ENCODE measurements around the gene FAM118B. TPM values are rescaled to one million over a fixed set of nuclear protein-coding genes. Genes with fewer than 3 reads are reported as not detected.
"Not testable (repeated sequence)": the region's sequence is repeated elsewhere in the genome, so short reads cannot be mapped to it uniquely, and the experiment has no call there.

Gene FAM118B
- total RNA-seq, 1 experiment from 2014 or later, result 53.2 TPM

DNA sequence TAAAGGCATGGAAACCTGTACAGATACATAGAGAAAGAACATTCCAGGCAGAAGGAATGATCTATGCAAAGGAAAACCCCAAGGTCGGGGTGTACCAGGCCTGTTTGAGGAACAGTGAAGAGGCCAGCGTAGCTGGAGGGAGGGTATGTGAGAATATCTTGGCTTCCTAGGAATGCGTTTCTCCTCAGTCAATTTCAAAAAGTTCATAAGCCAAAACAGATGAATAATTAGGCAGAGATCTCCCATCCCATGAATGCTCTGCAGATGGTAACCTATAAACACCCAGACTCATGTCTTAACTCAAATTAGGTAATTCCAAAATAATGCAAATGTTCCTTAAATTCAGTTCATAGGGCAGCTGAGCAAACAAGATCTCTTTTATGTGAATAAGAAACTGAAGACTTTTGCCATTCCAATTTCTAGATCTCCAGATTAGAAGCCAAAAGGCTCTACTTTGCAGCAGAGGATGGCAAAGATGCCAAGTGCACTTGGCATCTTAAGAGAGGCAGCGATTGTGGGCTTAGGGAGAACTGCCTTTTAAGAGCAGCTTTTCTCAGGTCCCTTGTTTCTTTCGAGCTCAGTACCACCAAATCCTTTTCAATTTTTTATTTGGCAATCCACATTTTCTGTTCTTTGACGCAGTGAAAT is 13.2 kb downstream of the FAM118B start:
- H3K4me3 ChIP-seq (ENCODE audit: insufficient read depth, low read depth, low read length), result no peak overlapping the region
- no peak for DNase-seq
- H3K36me3 ChIP-seq (replicated peaks; ENCODE audit: control insufficient read depth, insufficient read depth, low read length), result no peaks in the 10 kb centered on the region; the same call in none of the 2 replicates
- H3K27me3 ChIP-seq (ENCODE audit: control insufficient read depth, insufficient read depth, low read length), result no peaks in the 10 kb centered on the region

DNA sequence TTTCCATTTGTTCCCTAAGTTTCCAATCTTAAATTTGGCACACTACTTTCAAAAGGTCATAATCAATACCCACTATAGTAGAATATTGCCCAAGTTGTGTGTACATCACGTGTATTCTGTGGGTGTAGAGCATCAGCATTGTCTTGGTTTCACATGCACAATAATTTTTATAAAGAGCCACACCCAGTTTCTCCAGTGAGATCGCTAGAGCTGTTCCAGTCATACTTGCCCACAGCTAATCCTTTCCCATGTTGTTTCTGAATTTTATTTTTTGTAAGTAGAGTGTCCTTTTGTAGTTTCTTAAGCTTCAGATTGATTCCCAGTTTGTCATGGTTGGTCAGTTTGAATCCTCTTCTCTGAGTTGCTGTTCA is 13.7 kb downstream of the FAM118B start:
- DNase-seq, result no peak
- no peaks in the 10 kb centered on the region; the same call in none of the 2 replicates for H3K36me3 ChIP-seq (replicated peaks; ENCODE audit: control insufficient read depth, insufficient read depth, low read length)
- no peak overlapping the region for H3K4me3 ChIP-seq (ENCODE audit: insufficient read depth, low read depth, low read length)
- no peaks in the 10 kb centered on the region for H3K27me3 ChIP-seq (ENCODE audit: control insufficient read depth, insufficient read depth, low read length)

DNA sequence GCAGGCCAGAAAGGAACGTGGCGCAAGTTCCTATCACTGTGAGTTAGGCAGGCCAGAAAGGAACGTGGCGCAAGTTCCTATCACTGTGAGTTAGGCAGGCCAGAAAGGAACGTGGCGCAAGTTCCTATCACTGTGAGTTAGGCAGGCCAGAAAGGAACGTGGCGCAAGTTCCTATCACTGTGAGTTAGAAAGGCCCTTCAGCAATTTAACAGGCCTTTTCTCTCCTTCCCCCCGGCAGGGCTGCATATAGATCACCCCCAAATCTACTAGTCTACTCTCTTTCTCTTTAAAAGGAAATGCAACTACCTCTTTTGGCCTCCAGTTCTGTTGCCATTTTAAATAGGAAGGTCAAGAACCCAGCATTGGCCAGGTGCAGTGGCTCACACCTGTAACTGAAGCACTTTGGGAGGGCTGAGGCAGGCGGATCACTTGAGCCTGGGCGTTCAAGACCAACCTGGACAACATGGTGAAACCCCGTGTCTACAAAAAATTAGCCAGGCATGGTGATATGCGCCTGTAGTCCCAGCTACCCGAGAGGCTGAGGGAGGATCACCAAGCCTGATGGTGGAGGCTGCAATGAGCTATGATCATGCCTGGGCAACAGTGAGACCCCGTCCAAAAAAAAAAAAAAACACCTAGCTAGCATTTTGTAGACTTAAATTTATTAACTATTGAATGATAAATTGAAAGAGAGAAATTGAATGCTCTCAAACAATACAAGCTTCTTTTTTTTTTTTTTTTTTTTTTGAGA is 14.9 kb downstream of the FAM118B start:
- no peaks in the 10 kb centered on the region for H3K27me3 ChIP-seq (ENCODE audit: control insufficient read depth, insufficient read depth, low read length)
- no peak overlapping the region for H3K4me3 ChIP-seq (ENCODE audit: insufficient read depth, low read depth, low read length)
- no peak for DNase-seq
- H3K36me3 ChIP-seq (replicated peaks; ENCODE audit: control insufficient read depth, insufficient read depth, low read length), result no peaks in the 10 kb centered on the region; the same call in none of the 2 replicates

DNA sequence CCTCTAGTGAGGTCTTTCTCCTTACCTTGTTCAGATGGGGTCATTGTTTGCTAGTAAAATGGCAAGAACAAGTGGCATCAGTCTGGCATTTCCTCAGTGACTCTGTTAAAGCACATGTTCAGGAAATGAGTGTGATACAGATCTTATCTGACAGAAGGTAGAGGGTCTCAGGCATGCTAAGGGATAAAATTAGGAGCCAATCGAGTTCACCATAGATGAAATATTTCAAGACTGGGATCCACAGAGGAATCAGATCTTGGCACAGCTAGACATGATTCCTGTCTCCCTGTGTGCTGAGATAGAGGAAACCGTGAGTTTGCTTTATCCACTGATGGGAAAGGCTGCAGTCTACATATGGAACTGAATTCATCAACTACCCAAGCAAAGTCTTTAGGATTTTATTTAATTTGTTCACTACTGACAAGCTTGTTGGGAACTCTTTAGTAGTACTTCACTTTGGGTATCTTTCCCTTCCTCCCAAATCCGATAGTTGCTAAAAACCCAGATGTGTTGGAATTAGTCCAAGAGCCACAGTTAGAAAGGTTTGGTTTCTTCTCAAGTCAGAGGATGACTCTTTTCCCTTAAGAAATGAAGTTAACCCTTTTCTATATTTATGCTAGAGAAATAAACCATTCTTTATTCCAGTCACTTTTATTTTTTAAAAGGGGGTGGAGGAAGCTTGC is 18.4 kb downstream of the FAM118B start:
- H3K36me3 ChIP-seq (replicated peaks; ENCODE audit: control insufficient read depth, insufficient read depth, low read length), result no peaks in the 10 kb centered on the region; the same call in none of the 2 replicates
- DNase-seq, result no peak
- no peaks in the 10 kb centered on the region for H3K27me3 ChIP-seq (ENCODE audit: control insufficient read depth, insufficient read depth, low read length)
- no peak overlapping the region for H3K4me3 ChIP-seq (ENCODE audit: insufficient read depth, low read depth, low read length)

DNA sequence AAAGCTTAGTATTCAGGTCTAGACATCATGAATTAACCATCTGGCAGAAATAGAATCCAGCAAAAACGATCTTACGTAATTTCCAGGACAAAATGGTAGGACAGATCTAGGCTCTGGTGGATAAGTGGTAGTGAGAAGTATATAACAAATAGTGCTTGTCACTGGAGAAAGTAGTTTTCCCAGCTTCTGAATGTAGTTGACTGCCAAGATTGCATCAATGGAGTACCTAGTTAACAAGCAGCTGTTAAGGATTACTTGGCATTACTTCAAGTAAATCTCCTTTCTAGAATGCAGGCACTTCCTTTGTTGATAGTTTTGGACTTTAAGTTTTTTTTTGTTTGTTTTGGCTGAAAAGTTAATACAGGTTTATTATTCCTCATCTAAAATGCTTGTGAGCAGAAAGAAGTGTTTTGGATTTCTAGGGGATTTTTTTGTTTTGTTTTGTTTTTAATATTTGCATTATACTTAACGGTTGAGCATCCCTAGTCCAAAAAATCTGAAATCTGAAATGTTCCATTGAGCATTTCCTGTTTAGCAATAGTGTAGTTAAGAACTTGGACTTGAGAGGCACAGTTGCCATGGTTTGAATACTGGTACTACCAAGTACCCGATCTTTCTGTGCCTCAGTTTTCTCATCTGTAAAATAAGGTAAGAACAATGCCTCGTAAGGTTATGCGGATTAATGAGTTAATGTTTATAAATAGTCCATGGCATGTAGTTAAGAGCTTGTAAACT is 20.3 kb downstream of the FAM118B start:
- no peak for DNase-seq
- H3K36me3 ChIP-seq (replicated peaks; ENCODE audit: control insufficient read depth, insufficient read depth, low read length), result no peaks in the 10 kb centered on the region; the same call in none of the 2 replicates
- no peaks in the 10 kb centered on the region for H3K27me3 ChIP-seq (ENCODE audit: control insufficient read depth, insufficient read depth, low read length)
- H3K4me3 ChIP-seq (ENCODE audit: insufficient read depth, low read depth, low read length), result no peak overlapping the region

DNA sequence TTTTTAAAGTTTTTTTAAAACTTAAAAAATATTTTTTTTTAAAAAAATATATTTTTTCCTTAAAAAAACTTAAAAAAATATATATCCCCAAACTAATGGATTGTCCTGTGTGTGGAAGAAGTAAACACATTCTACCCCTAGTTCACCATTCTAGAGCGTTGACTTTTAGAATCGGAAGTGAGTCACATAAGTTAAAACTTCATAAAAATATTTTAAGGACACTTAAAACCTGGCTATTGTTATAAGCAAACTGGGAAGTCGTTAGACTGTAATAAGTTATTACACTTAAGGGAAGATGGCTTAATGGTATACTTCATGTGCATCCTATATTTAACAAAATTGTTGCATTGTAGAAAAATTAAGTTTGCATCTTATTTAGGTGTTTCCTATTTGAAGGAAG is 21.1 kb downstream of the FAM118B start:
- no peaks in the 10 kb centered on the region for H3K27me3 ChIP-seq (ENCODE audit: control insufficient read depth, insufficient read depth, low read length)
- DNase-seq, result no peak
- H3K4me3 ChIP-seq (ENCODE audit: insufficient read depth, low read depth, low read length), result no peak overlapping the region
- no peaks in the 10 kb centered on the region; the same call in none of the 2 replicates for H3K36me3 ChIP-seq (replicated peaks; ENCODE audit: control insufficient read depth, insufficient read depth, low read length)

DNA sequence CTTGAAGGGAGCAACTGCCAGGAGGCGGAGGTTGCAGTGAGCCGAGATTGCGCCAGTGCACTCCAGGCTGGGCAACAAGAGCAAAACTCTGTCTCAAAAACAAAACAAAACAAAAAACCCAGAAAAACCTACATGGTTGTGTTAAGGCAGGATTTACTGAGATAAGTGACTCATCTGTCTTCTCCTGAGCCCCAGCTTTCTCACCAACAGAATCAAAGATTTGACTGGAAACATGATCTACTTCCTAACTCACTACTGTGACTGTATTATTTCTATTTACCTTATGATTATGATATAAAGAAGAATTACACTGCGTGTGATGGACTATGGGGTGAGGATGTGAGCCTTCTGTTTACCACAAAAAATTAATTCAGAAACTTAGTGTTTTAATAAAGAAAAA is 21.8 kb downstream of the FAM118B start:
- no peaks in the 10 kb centered on the region for H3K27me3 ChIP-seq (ENCODE audit: control insufficient read depth, insufficient read depth, low read length)
- no peak for DNase-seq
- no peak overlapping the region for H3K4me3 ChIP-seq (ENCODE audit: insufficient read depth, low read depth, low read length)
- peaks cover 1% of the 10 kb centered on the region for H3K36me3 ChIP-seq (replicated peaks; ENCODE audit: control insufficient read depth, insufficient read depth, low read length)

DNA sequence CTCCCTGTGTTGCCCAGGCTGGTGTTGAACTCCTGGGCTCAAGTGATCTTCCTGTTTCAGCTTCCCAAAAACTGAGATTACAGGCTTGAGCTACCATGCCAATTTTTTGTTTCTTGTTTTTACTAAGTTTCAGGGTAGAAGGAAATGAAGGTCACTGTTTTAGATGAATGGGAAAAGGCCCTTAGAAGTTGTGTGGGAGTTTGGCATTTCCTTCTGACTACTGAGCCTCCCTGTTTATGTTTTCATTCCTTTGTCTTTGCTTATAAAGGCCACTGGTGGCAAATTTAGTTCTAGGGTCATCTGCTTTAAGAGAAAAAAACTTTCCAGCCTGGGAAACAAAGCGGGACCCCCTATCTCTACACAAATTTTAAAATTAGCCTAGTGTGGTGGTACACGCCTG is 35.1 kb downstream of the FAM118B start:
- Histone ChIP-seq H3K36me3 (replicated peaks; ENCODE audit: control insufficient read depth, insufficient read depth, low read length) (peaks cover 5% of the 10 kb centered on the region), H3K4me3 (ENCODE audit: insufficient read depth, low read depth, low read length) (no peak overlapping the region), H3K27me3 (ENCODE audit: control insufficient read depth, insufficient read depth, low read length) (no peaks in the 10 kb centered on the region)
- no peak for DNase-seq

DNA sequence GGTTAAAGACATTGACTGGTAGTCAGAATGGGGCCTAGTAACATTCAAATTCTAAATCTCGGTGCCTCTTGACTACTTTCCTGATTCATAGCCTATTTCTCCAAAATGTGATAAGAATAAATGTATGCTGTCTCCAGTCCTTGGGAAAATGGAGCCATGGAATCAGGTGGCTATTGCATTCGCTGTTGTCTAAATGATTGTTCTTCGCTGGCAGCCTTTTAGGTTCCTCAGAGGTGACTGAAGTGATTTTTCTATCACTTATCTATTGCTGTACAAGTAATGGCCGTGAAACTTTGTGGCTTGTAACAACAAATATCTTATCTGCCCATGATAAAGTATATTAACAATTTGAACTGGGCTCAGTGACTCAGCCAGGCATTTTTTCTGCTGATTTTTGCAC is 41.7 kb downstream of the FAM118B start:
- Histone ChIP-seq H3K27me3 (ENCODE audit: control insufficient read depth, insufficient read depth, low read length) (no peaks in the 10 kb centered on the region), H3K4me3 (ENCODE audit: insufficient read depth, low read depth, low read length) (no peak overlapping the region), H3K36me3 (replicated peaks; ENCODE audit: control insufficient read depth, insufficient read depth, low read length) (peaks cover 5% of the 10 kb centered on the region)
- no peak for DNase-seq

DNA sequence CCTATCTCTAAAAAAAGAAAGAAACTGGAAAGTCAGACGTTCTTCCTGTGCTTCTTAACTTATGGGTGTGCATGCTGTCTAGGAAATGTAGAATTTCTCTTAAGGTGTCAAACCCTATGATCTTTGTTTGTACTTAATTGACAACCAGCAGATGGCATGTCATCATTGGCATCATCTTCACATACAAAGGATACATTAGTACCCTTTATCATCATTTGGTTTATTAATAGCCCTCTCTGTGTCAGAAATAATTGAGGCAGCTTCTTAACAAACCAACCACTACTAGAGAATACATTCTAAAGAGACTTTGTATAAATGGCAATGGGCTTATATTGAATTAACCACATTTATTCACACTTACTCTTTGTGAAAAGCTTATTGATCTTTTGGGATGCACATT is 43.2 kb downstream of the FAM118B start:
- Histone ChIP-seq H3K36me3 (replicated peaks; ENCODE audit: control insufficient read depth, insufficient read depth, low read length) (peaks cover 5% of the 10 kb centered on the region), H3K4me3 (ENCODE audit: insufficient read depth, low read depth, low read length) (no peak overlapping the region), H3K27me3 (ENCODE audit: control insufficient read depth, insufficient read depth, low read length) (no peaks in the 10 kb centered on the region)
- DNase-seq, result no peak

DNA sequence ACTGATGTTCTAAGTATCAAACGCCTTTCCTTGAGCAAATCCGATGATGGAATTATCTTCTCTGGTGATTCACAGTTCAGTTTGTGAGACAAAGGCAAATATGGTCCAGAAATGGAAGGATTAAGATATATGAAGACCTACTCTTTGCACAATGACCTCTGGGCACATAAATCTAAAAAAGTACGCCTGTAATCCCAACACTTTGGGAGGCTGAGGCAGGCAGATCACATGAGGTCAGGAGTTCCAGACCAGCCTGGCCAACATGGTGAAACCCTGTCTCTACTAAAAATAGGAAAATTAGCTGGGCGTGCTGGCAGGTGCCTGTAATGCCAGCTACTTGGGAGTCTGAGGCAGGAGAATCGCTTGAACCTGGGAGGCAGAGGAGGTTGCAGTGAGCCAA is 43.9 kb downstream of the FAM118B start:
- H3K36me3 ChIP-seq (replicated peaks; ENCODE audit: control insufficient read depth, insufficient read depth, low read length); H3K4me3 ChIP-seq (ENCODE audit: insufficient read depth, low read depth, low read length); H3K27me3 ChIP-seq (ENCODE audit: control insufficient read depth, insufficient read depth, low read length): not testable (repeated sequence)

DNA sequence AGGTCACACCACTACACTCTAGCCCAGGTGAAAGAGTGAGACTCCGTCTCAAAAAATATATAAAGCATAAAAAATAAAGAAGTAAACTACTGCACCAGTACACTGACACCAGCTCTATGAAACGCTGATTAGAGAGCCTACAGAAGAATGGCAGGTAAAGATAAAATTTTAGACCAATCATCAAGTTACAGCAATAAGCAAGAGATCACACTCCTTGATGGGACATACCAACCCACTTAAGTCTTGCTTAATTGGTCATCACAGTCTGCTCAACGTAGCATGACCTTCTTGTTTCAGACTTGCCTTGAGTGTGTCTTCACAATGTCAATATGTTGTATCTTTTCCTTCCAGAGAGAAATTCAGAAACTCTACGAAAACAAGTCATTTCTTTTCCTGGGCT is 44.6 kb downstream of the FAM118B start:
- peaks cover 5% of the 10 kb centered on the region for H3K36me3 ChIP-seq (replicated peaks; ENCODE audit: control insufficient read depth, insufficient read depth, low read length)
- no peak for DNase-seq
- H3K27me3 ChIP-seq (ENCODE audit: control insufficient read depth, insufficient read depth, low read length), result no peaks in the 10 kb centered on the region
- H3K4me3 ChIP-seq (ENCODE audit: insufficient read depth, low read depth, low read length), result no peak overlapping the region

More for the DNA sequence above, 43.9 kb downstream of the FAM118B start:
- DNase-seq, result not testable (repeated sequence)

DNA sequence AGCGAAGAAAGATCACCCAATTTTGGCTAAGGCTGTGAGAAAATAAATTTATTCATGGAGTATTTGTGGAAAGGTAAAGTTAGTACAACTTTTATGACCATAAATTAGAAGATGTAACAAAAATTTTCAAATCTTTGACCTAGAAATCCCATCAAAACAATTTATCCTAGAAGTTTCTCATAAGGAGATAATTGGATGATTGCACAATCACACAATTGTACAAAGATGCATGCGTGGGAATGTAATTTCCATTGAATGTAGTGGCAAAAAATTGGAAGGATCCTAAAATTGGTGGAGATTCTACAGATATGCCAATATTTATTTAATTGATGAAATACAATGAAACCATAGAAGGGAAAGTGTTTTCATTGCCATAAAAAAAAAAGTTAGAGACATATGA is 45.6 kb downstream of the FAM118B start:
- peaks cover 6% of the 10 kb centered on the region for H3K36me3 ChIP-seq (replicated peaks; ENCODE audit: control insufficient read depth, insufficient read depth, low read length)
- no peaks in the 10 kb centered on the region for H3K27me3 ChIP-seq (ENCODE audit: control insufficient read depth, insufficient read depth, low read length)
- no peak overlapping the region for H3K4me3 ChIP-seq (ENCODE audit: insufficient read depth, low read depth, low read length)
- DNase-seq, result no peak

DNA sequence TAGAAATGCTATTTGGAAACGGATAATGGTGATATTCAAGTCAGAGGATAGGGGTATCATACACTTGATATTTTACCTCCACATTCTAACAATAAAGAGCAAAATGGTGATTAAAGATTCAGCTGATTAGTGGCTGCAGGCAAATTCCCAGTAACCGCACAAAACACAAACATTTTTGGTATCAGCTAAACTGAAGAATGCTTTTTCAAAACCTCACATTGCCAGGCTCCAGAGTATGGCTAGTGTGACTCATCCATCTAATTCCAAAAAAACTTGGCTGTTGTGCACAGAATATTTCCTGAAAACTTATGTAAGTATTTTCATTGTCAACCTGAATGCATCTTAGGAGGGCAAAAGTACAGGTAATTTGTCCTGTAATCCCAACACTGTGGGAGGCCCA is 46.2 kb downstream of the FAM118B start:
- no peak for DNase-seq
- Histone ChIP-seq H3K4me3 (ENCODE audit: insufficient read depth, low read depth, low read length) (no peak overlapping the region), H3K36me3 (replicated peaks; ENCODE audit: control insufficient read depth, insufficient read depth, low read length) (peaks cover 9% of the 10 kb centered on the region), H3K27me3 (ENCODE audit: control insufficient read depth, insufficient read depth, low read length) (no peaks in the 10 kb centered on the region)

Data from H7 (cell line).